Hematopoietic multipotent progenitor cell treated with erythropoietin and hydrocortisone succinate and interleukin-3 and kit ligand, for 4 days (in vitro differentiated cells): Measurements from ENCODE around the gene SERPINH1.
A peak's percentile ranks its signal among the peaks of the same experiment; 100 is the strongest.

ENCODE experiments used
- DNase-seq: peaks from one replicate; pipeline ENCODE4 v3.0.0-alpha.2; 2015

The SERPINH1 gene

DNA sequence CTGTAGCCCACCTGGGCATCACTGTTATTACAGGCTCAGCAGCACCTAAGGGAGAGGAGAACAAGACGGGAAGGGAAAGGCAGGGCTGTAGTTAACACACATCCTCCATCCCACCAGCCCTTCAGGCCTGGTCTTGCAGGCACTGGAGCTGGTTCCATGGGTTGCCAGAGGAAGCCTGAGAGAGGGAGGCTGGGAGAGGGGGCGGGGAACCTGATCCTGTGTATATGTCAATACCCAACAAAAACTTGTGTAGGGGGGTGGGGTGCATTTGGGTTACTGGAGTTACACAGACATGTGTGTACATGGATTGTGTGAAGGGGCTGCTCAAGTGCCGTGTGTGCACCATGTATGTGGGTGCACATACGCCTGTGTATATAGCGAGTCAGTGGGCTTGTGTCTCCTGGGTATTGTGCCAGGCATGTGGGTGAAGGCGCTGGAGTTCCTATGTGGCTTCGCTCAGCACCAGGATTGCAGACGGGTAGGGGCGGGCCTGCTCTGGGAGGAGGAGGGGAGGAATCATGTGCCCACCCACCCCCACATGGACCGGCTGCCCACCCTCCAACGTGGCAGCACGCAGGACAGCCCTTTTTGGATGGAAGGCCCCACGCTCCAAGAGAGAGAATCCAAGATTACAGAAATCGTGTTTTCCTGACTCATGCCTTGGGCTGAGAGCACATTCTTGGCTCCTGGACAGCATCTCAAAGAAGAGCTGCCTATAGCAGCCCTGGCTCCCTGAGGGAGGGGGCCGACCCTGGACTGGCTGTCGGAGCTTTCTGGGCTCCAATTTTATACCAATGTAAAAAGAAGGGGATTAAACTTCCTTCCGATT lies 4.2 kb upstream of the SERPINH1 start:
- DNase-seq, result no peak

DNA sequence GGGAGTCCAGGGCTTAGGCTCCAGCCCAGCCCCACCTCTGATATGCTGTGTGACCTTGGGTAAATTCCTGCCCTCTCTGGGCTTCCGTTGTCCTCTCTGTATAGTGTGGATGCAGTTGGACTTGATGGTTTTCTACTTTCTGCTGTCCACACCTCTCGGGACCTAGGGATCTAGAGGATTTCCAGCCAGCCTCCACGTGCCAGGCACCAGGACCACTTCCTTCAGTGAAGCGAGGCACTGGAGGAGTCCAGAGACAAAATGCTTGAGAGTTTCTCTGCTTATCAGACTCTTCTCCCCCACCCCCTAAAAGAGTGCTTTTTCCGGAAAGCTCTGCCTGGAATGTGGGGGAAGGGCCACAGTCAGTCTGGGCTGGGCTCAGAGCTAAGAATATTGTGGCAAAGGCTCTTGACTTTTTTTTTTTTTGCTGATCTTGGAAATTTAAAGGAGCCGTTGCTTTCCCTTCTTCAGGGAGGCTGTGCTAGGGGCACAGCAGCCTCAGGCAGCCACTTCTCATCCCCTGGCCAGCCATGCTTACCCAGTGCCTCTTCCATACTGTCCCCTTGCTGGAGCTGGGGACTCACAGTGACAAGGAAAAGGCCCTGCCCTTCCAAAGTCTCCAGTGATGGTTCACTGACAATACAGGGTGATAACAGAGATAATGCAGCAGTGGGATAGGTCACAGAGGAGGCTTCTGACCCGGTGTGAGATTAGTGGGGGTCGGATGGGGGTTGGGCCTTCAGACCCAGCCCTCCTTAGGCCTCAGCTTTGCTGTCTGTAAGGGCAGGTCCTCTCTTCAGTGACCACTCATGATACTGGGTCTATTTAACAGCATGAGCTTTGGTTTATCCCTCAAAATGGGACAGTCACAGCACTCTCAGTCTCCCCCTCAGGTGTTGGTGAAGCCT lies 2.9 kb upstream of the SERPINH1 start:
- no peak for DNase-seq

DNA sequence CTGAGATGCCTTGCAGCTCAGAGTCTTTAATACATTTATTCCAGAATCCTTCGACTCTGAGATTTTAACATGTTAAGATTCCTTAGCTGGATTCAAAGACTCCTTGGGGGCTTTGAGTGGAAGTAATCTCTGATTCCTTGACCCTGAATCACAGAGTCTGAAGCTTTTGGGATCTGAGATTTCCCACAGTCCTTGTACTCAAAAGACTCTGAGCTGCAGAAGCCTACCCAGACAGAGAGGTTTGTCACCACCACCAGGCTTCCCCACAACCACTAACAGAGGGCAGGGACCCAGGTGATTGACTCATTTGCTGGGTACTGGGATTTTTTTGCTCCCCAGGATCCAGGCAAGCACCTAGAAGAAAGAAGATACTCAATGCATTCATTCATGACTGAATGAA lies 1.4 kb upstream of the SERPINH1 start:
- DNase-seq, result no peak

DNA sequence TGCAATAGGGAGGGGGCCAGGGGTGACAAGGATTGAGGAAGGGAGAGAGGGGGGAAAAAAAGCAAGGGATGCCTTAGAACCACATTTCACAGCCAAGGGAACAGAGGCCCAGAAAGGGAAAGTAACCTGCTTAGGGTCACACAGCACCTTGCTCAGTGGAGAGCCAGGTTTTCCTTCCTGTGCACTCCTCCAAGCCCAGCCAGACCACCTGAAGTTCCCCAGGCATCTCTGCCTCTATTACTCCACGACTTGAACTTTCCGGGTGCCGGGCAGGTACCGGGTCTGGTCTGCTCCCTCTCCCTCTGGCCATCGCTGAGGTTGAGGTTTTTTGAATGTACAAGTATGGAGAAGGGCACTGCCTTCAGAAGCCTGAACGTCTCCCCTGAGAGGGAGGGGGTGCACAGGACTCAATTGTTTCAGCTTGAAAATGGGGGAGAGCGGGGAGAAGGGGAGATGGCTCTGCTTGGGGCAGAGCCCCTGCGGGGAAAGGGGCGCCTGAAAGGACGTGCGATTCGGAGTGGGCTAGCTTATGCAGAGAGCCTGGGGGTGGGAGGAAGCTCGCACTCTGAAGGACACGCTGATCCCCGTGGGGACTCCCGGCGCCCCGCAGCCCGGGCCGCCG lies 516 bp upstream of the SERPINH1 start:
- no peak for DNase-seq

DNA sequence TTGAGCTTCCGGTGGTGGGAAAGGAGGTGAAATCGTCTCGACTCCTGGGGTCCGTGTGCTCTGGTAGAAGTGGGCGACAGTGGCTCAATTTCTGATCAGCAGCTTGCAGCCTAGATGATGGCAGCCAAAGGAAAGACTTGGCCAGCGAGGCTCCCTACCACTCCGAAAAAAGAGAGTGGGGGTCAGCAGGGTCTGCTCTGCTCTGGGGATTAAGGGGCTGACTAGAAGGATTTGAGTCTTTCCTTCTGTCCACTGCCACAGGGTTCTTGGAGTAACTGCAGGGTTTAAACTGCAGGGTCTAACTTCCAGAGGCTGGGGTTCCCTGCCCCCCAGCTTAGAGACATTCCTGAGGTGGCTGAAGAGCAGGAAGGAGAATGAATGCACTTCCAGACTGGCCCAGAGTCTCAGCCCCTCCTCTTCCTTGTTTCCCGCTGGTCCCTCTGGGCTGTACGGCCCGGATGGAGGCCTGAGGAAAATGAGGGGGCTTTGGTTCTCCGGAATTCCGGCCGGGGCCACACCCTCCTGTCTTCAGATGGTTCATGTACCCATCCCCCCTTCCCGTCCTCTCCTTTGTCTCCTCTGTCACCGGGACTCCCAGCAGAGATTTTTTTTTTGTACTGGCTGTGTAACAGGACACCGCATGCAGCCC lies 907 bp downstream of the SERPINH1 start:
- peak; percentile 51 for DNase-seq

DNA sequence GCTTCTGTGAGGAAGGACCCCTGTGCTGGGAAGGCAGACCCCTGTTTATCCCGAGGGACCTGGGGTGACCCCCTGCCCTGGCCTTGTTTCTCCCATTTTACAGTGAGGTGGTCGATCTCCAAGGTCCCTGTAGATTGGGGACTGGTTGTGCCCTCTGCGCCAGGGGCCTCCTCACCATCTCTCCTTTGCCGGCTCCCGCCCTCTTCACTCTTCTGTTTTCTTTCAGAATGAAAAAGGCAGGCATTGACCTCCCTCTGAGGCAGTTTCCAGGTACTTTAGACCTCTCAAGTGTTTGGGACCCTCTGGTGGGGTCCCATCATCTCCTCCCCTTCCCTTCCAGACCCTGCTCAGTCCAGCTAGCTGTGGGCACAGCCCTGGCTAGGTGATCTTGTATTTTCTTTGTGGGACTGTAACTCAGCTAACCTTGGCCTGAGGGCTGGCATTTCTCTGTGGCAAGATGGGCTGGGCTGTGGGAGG lies 1.5 kb downstream of the SERPINH1 start:
- DNase-seq, result no peak

DNA sequence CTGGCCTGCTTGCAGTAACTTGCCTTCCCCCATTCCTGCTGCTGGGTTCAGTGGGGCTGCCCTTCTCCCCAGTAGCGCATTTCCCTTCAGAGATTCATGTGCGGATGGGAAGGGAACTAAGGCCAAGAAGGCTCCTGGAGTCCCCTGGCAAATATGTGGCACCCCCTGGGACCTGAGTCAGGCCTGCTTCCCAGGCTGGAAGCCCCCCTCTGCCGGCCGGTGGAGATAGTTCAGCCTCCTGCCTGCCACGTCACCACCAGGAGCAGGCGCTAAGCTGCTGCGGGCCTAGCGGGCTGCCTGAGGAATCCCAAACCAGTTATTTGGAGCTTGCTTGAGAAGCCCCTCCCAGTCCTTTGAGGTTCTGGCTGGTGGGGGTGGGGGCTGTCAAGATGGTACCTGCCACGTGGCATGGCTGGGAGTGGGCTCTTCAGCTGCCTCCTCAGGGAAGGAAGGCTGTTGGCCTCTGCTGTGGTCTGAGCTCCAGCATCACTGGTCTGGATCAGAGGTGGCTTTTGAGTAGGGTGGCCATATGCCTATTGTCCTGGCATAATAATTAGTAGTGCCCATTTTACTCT lies 2.0 kb downstream of the SERPINH1 start:
- no peak for DNase-seq

DNA sequence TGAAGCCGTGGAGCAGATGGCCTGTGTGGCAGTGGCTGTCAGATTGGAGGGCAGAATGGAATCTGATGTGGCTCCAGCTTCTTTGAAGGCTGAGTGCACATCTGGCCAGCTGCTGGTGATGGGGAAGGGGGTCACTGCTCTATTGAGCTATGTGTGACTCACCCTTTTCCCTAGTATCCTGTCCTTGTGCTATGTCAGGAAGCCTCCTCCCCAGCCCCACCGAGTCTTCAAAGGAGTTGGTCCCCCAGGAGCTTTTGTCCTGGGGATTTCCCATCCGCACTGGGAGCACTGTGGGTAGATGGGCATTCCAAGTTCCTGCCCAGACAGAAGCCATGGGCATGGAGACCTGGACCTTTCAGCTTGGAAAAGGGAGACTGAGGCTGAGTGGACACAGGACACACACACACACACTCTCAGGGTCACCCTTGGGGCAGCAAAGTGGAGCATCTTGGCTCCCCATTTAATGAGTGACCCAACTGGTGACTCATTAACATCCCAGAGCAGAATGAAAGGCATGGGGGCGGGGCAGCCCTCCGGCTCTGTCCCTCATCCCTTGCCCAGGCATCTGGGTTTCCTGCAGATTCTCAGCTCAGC lies 3.3 kb downstream of the SERPINH1 start:
- no peak for DNase-seq

DNA sequence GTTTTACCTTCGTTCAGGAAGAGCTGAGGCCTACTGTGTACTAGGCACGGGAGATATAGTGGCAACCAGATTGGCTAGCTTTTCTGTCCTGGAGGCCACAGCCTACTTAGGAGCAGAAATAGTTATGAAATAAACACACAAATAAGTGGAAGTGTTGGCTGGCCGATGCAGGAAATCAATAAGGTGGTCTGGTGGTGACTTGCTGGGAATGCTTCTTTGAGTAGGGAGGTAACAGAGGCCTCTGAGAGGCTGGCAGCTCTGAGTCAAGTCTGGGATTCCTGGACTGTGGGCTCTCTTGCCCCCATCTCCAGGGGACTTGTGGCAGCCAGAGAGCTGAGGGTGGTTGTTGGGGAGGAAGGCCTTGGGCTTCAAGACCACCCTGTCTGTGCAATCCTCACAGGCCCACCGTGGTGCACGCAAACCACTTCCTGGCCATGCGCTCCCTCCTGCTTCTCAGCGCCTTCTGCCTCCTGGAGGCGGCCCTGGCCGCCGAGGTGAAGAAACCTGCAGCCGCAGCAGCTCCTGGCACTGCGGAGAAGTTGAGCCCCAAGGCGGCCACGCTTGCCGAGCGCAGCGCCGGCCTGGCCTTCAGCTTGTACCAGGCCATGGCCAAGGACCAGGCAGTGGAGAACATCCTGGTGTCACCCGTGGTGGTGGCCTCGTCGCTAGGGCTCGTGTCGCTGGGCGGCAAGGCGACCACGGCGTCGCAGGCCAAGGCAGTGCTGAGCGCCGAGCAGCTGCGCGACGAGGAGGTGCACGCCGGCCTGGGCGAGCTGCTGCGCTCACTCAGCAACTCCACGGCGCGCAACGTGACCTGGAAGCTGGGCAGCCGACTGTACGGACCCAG lies 4.1 kb downstream of the SERPINH1 start:
- no peak for DNase-seq

DNA sequence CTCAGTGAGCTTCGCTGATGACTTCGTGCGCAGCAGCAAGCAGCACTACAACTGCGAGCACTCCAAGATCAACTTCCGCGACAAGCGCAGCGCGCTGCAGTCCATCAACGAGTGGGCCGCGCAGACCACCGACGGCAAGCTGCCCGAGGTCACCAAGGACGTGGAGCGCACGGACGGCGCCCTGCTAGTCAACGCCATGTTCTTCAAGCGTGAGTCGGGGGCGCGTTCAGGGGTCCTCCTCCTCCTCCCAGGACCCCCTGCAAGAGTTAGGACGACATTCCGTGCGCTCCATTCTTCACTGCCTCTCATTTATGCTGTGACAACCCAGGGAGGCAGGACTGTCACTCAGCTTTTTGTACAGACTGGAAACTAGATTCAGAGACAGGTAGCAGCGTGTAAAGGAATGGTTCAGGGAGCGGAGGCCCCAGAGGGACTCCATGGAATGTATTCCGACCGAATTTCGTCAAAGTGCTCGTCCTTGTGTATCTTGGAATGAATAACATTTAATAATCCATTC lies 4.8 kb downstream of the SERPINH1 start:
- DNase-seq, result no peak

DNA sequence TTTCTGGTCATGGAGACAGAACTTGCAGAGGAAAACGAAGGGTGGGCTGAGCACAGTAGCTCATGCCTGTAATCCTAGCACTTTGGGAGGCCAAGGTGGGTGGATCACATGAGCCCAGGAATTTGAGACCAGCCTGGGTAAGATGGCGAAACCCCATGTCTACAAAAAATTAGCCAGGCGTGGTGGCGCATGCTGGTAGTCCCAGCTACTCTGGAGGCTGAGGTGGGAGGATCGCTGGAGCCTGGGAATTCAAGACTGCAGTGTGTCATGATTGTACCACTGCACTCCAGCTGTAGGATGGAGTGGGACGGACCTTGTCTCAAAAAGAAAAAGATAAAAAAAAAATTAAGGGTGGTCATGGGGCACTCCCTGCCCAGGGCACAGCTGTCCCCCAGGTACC lies 5.9 kb downstream of the SERPINH1 start:
- DNase-seq, result no peak

DNA sequence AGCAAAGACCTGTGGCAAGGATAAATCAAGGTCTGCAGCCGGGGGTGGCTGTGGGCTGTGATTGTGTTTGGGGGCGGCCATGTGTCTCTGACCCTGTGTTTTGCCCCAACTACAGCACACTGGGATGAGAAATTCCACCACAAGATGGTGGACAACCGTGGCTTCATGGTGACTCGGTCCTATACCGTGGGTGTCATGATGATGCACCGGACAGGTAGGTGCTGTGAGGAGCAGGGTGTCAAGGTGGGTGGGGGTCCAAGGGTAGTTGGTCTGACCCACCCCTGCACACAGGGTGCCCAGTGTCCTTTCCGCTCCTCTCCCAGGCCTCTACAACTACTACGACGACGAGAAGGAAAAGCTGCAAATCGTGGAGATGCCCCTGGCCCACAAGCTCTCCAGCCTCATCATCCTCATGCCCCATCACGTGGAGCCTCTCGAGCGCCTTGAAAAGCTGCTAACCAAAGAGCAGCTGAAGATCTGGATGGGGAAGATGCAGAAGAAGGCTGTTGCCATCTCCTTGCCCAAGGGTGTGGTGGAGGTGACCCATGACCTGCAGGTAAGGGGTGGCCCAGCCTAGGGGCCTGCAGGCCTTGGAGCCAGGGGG lies 6.7 kb downstream of the SERPINH1 start:
- no peak for DNase-seq

DNA sequence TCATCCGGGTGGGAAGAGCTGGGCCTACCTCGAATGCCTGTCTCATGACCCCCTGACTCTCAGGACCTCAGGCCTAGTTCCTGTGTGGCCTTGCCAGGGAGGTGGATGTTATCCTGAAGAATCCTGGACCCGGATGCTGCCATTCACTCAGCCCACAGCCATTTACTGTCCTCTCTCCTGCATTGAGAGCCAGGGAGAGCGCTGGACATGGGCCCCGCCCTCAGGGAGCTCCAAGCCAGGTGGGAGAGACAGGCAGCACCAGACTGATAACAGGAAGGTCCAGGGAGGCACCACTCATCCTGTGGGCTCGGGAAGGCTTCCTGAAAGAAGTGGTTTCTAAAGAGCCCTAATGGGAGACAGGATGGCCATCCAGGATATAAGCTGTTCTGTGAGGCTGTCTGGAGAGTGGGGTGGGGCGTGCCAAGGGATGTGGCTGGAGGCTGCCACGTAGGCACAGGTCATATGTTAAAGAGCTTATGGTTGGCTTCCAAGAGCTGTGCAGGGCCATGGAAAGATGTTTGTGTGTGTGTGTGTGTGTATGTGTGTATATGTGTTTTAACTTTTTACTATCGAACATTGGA lies 8.6 kb downstream of the SERPINH1 start:
- DNase-seq, result no peak

DNA sequence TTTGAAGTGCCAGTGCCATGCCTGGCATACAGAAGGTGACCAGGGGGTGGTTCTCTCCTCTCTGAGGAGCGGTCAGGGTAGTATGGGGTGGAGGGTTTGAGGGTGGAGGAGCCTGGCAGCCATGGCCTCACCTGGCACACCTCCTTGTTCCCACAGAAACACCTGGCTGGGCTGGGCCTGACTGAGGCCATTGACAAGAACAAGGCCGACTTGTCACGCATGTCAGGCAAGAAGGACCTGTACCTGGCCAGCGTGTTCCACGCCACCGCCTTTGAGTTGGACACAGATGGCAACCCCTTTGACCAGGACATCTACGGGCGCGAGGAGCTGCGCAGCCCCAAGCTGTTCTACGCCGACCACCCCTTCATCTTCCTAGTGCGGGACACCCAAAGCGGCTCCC lies 9.6 kb downstream of the SERPINH1 start:
- DNase-seq, result no peak

DNA sequence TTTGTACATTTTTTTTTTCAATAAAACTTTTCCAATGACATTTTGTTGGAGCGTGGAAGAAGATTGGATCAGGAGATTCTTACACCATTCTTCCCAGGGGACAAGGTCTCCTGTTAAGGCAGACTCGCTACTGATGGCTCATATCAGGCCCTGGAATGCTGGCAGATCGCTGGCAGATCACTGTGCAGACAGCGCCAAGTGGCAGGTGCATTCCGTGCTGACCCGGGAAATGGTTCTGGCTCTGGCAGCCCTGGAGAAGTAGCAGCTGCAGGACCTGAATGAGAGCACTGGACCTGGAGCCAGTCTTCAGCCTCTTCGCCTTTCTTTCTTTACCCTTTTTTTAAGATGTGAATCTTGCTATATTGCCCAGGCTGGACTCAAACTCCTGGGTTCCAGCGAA lies 10.7 kb downstream of the SERPINH1 start:
- no peak for DNase-seq

DNA sequence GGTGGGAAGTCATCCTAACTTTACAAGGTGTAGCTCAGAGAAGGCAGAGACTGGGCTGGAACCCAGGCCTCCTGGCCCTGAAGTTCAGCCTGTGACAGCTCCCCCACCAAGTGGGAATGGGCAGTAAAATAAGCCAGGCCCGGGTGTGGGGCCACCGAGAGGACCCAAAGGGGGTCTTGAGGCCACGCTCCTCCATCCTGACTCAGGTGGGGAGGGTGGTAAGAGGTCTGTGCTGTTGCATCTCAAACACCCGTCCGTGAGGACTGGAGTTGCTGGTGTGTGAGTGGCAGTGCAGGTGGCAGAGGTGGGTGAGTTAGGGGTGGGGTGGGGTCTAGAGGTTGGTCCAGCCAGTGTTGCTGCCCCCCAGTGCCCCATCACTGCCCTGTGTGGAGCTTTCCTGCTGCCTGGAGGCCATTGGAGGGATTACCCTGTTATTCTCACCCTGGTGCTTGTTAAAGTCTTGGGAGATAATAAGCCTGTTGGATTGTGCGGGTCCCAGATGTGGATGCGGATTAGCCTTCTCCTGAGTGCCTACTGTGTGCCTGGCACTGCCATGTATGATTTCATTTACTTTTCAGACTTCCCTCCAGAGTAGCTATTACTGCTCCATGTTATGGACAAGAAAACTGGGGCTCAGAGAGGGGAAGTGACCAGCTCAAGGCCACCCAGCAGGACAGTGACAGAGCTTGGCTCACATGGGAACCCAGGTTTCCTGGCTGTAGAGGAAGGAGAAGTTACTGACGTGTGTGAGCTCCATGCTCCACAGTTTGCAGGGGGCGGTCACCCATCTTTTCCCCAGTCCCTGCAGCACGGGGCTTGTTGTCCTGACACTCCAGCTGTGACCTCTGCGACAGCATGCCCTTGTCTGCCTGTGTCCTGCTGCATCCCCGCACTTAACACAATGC lies 12.9 kb downstream of the SERPINH1 start:
- DNase-seq, result no peak

DNA sequence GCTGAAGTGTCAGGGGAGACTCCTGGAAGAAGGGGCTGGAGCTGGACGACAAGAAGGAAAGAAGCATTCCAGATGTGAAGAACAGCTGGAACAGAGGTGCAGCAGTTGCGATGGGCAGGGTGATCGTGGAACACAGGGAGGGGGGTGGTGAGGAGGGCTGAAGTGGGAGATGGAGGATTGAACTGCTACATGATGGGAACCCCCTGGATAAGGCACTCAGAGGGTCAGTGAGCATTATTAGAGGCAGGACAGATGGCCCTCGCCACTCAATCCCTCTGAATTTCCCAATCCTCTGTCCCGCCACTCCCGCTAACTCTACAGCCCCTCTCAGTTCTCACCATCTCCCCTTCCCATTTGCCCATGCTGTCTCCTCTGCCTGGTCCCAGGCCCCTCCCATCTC lies 14.0 kb downstream of the SERPINH1 start:
- DNase-seq, result no peak

DNA sequence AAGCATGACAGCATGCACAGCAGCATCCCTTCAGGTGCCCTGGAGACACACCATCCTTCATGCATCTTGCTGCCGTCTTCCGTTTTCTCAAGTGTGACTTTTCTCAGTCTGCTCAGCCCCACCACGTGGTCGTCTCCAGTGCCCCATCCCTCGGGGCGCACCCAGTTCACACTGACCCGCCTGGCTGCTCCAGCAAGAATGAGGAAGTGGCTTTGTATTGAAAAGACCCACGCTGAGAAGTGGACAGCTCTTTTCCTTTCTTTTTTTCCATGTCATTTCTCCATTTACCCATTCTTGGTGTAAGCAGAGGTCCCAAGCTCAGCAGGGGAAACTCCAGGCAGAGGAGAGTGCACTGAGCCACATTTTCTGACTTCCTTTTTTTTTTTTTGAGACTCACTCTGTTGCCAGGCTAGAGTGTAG lies 14.5 kb downstream of the SERPINH1 start:
- peak; percentile 87 for DNase-seq

DNA sequence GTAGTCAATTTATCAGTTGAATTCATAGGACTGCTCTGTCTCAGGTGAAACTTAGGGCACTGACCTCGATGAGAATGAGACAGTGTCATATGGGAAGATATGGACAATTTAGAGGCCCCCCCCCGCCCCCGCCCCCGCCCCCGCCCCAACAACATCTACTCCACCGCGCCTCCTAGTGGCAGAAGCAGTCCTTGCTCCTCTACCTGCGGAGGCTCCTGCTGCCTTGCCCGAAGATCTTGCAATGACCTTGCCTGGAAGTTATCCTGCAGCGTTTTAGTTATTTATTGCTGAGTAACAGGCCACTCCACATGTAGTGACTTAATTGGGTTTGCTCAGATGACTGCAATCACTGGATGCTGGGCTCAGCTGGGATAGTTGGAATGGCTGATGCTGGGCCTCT lies 15.2 kb downstream of the SERPINH1 start:
- DNase-seq, result peak; percentile 54
